AG04450 (cell line): Measurements from ENCODE around the gene LRRC4B. TPM values are rescaled to one million over a fixed set of nuclear protein-coding genes. Genes with fewer than 3 reads are reported as not detected.
"Not testable (repeated sequence)": the region's sequence is repeated elsewhere in the genome, so short reads cannot be mapped to it uniquely, and the experiment has no call there.

Source experiments
- CTCF ChIA-PET: fragments of 300-600, 350-600 bp; formaldehyde crosslinking; extraction: SDS; loops from one replicate; lab custom pipeline; 2022; ENCODE audit warnings: antibody characterized with exemption, inconsistent platforms; lab: Charles Lee
- POLR2A ChIA-PET: fragments of 350-600 bp; formaldehyde crosslinking; extraction: SDS; loops from one replicate; lab custom pipeline; 2021; ENCODE audit warnings: antibody characterized with exemption, inconsistent platforms; lab: Yijun Ruan, JAX
- DNase-seq: peaks from one replicate; pipeline ENCODE4 v3.0.0-alpha.2; 2011; ENCODE audit warnings: low read depth, low spot score
- H3K27ac ChIP-seq: one replicate; pipeline ENCODE4 v1.5.1; 2012; ENCODE audit warnings: low read depth, low read length, control low read depth
- H3K27me3 ChIP-seq: one replicate; pipeline ENCODE4 v1.6.0; 2012; ENCODE audit warnings: low read length; ENCODE audit not compliant: control insufficient read depth, insufficient read depth
- H3K4me3 ChIP-seq: 2 replicates; pipeline ENCODE4 v1.5.1; 2011; ENCODE audit warnings: mild to moderate bottlenecking, low read depth, low read length, control low read depth
- H3K9me3 ChIP-seq: 2 replicates; pipeline ENCODE4 v1.5.1; 2012; ENCODE audit warnings: low read length; ENCODE audit not compliant: control insufficient read depth, insufficient read depth
- CTCF ChIP-seq: IDR thresholded peaks from 2 replicates; pipeline ENCODE4 v1.5.1; 2011; ENCODE audit warnings: low read depth, low read length, control low read depth, inconsistent platforms
- polyA minus RNA-seq: library from RNA; depleted of rRNA, polyadenylated mRNA; stranded (reverse); fragments of >200 nt; gene quantifications from 2 replicates; pipeline ENCODE4 v1.2.3, GENCODE V29; 2011; rRNA and poly(A)+ RNA removed
- polyA plus RNA-seq: library from polyadenylated mRNA; depleted of rRNA; stranded (reverse); fragments of >200 nt; gene quantifications from 2 replicates; pipeline ENCODE4 v1.2.3, GENCODE V29; 2011; rRNA removed

Gene LRRC4B
- not detected in 2 replicates for polyA plus RNA-seq
- not detected in 2 replicates for polyA minus RNA-seq

- peaks cover 43% of the 10 kb centered on the region for H3K27me3 ChIP-seq
- POLR2A ChIA-PET = no interaction called here
- DNase-seq = no peak
- H3K4me3 ChIP-seq = no peak within 1 kb of the TSS
- CTCF ChIA-PET = interaction anchor here (4.7 kb wide), 1 partner anchor 11 kb away, joined by 22 read pairs; no protein-coding TSS in a partner anchor
- TF ChIP-seq CTCF = no peak
- H3K27ac ChIP-seq = no peak within 1 kb of the TSS
- H3K9me3 ChIP-seq = no peaks in the 10 kb centered on the region
These were observed at the start of gene LRRC4B for GRCh38 chr19:50567882-50568727. LRRC4B (minus strand) TSS chr19:50568435; CDS start chr19:50548838, 19,597 bp downstream.

- H3K9me3 ChIP-seq, H3K4me3 ChIP-seq, H3K27ac ChIP-seq, CTCF ChIA-PET, DNase-seq, H3K27me3 ChIP-seq, POLR2A ChIA-PET: not testable (repeated sequence)
These were observed 44.5 kb upstream of the LRRC4B start for GRCh38 chr19:50612504-50613404.

- H3K27ac ChIP-seq = no peak overlapping the region
- DNase-seq = peak; percentile 8
- TF ChIP-seq CTCF = peak; percentile 51
- ChIA-PET POLR2A (no interaction called here), CTCF (no interaction called here)
- H3K4me3 ChIP-seq = no peak overlapping the region
- H3K9me3 ChIP-seq = peaks cover 25% of the 10 kb centered on the region
- H3K27me3 ChIP-seq = no peaks in the 10 kb centered on the region
These were observed 39.9 kb upstream of the LRRC4B start for GRCh38 chr19:50607874-50608785.

GRCh38 chr19:50607388-50607787 lies 39.2 kb upstream of the LRRC4B start:
- Histone ChIP-seq H3K9me3 (peaks cover 25% of the 10 kb centered on the region), H3K27me3 (no peaks in the 10 kb centered on the region)

GRCh38 chr19:50606059-50606836 lies 38.0 kb upstream of the LRRC4B start:
- DNase-seq, CTCF ChIA-PET, H3K4me3 ChIP-seq, H3K27ac ChIP-seq, POLR2A ChIA-PET, H3K27me3 ChIP-seq: not testable (repeated sequence)
- H3K9me3 ChIP-seq = peaks cover 25% of the 10 kb centered on the region

More at GRCh38 chr19:50607388-50607787, 39.2 kb upstream of the LRRC4B start:
- ChIA-PET CTCF (no interaction called here), POLR2A (no interaction called here)
- H3K4me3 ChIP-seq = no peak overlapping the region
- no peak overlapping the region for H3K27ac ChIP-seq
- TF ChIP-seq CTCF = no peak
- DNase-seq = no peak

- peaks cover 25% of the 10 kb centered on the region for H3K9me3 ChIP-seq
- POLR2A ChIA-PET, H3K27ac ChIP-seq, H3K4me3 ChIP-seq, CTCF ChIA-PET, H3K27me3 ChIP-seq, DNase-seq: not testable (repeated sequence)
These were observed 36.2 kb upstream of the LRRC4B start for GRCh38 chr19:50604264-50605073.
